Large intestine (tissue), 3 donors: Measurements from ENCODE around the gene AFM. TPM values are rescaled to one million over a fixed set of nuclear protein-coding genes. Genes with fewer than 3 reads are reported as not detected.

Experiments used
- DNase-seq, 2 donors: peaks; one replicate each; pipeline versions ENCODE4 v3.0.0 to v3.0.0-alpha.2; 2013
- H3K27ac ChIP-seq: one replicate; pipeline ENCODE4 v1.5.1; 2013; ENCODE audit warnings: low read length
- H3K27me3 ChIP-seq: 2 replicates; pipeline ENCODE4 v1.6.1; 2013; ENCODE audit warnings: low read length; ENCODE audit not compliant: control insufficient read depth, insufficient read depth
- H3K36me3 ChIP-seq: 2 replicates; pipeline ENCODE4 v1.6.1; 2013; ENCODE audit warnings: low read length; ENCODE audit not compliant: control insufficient read depth, insufficient read depth
- H3K4me1 ChIP-seq: one replicate; pipeline ENCODE4 v1.6.1; 2013; ENCODE audit warnings: low read length; ENCODE audit not compliant: control insufficient read depth, insufficient read depth
- H3K4me3 ChIP-seq: one replicate; pipeline ENCODE4 v1.5.1; 2013; ENCODE audit warnings: low read length
- H3K9me3 ChIP-seq: one replicate; pipeline ENCODE4 v1.6.1; 2013; ENCODE audit warnings: mild to moderate bottlenecking, low read depth, low read length, moderate library complexity; ENCODE audit not compliant: control insufficient read depth
- WGBS: methylation state at CpG from one replicate; pipeline ENCODE4 v1.1.5; 2013; ENCODE audit warnings: low lambda C conversion rate; ENCODE audit not compliant: insufficient coverage; 5-methylcytosine and 5-hydroxymethylcytosine counted together
- polyA plus RNA-seq: library from polyadenylated mRNA; unstranded; fragments of 120-200 nt; gene quantifications from one replicate; pipeline ENCODE4 v1.2.1, GENCODE V29; 2013

The AFM gene
- polyA plus RNA-seq, 1 donor = 10.4 TPM

DNA sequence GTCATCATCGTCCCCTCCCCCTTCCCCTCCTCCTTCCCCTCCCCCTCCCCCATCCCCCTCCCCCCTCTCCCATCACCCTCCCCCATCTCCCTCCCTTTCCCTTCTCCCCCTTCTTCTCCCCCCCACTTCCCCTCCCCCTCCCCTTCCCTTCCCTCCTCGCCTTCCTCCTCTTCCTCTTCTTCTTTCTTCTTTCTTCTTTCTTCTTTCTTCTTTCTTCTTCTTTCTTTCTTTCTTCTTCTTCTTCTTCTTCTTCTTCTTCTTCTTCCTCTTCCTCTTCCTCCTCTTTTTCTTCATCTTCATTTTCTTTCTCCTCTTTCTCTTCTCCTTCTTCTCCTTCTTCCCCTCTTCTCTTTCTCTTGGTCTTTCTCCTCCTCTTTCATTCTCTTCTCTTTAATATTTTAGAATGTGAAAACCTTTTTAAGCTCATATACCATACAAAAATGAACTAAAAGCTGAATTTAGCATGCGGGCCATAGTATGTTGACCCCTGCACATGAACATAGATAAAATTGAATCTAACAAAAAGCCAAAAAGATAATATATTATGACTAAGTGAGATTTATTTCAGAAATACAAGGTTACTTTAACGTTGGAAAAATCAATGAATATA lies 20.5 kb upstream of the AFM start:
- Histone ChIP-seq H3K4me3 (no peak overlapping the region), H3K4me1 (no peaks in the 10 kb centered on the region)
- 96% methylated on average over 3 of the region's 4 CpGs for WGBS

DNA sequence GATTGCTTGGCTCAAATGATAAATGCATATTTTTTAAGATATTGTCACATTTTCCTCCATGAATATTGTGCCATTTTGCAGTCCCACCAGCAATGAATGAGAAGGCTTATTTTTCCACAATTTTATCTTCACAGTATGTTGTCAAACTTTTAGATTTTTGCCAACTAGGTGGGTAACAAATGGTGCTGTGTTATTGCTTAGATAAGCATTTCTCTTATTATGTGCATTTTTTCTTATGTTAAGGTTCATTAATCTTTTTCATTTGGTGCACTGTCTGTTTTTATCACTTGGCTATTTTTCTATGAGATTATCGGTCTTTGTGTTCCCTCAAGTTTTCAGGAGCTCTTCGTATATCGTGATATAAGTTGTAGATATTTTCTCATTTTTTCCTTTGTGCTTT lies 13.4 kb upstream of the AFM start:
- 92% methylated on average over 3 of the region's 3 CpGs for WGBS
- no peak for DNase-seq
- H3K36me3 ChIP-seq = no peaks in the 10 kb centered on the region
- H3K4me1 ChIP-seq = no peaks in the 10 kb centered on the region
- peaks cover 7% of the 10 kb centered on the region for H3K9me3 ChIP-seq
- H3K4me3 ChIP-seq = no peak overlapping the region
- H3K27ac ChIP-seq = no peak overlapping the region
- H3K27me3 ChIP-seq = no peaks in the 10 kb centered on the region

More for the DNA sequence above, 20.5 kb upstream of the AFM start:
- no peaks in the 10 kb centered on the region for H3K27me3 ChIP-seq
- no peaks in the 10 kb centered on the region for H3K9me3 ChIP-seq
- H3K27ac ChIP-seq = no peak overlapping the region
- no peaks in the 10 kb centered on the region for H3K36me3 ChIP-seq
- no peak for DNase-seq

DNA sequence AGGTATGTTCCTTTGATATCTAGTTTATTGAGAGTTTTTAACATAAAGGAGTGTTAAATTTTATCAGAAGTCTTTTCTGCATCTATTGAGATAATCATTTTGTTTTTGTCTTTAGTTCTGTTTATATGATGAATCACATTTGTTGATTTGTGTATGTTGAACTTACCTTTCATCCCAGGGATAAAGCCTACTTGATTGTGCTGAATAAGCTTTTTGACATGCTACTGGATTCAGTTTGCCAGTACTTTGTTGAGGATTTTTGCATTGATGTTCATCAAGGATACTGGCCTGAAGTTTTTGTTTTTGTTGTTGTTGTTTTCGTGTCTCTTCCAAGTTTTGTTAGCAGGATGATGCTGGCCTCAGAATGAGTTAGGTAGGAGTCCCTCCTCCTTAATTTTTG lies 10.8 kb upstream of the AFM start:
- no peak for DNase-seq
- peaks cover 7% of the 10 kb centered on the region for H3K9me3 ChIP-seq
- H3K36me3 ChIP-seq = no peaks in the 10 kb centered on the region
- H3K27me3 ChIP-seq = no peaks in the 10 kb centered on the region
- WGBS = no CpG with 5 or more reads among the region's 1 CpG
- H3K4me1 ChIP-seq = no peaks in the 10 kb centered on the region
- no peak overlapping the region for H3K27ac ChIP-seq
- H3K4me3 ChIP-seq = no peak overlapping the region

DNA sequence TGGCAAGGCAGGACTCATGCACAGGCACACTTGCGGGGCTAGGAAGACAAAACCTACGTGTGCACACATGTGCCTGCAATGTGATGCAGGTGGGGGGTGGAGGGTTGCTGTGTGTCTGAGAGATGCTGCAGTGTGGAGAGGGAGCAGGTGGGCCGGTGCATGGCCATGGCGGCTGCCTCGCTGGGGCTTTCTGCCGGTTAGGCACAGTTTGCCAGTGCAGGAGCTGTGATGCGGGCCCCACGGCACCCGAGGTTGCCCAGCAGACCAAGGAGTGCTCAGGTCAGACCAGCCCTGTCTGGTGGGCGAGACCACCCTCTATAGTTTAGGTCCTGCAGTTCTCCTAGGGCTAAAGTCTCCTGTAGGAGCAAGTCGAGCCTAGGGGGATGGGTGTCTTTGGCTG lies 4.4 kb upstream of the AFM start:
- H3K4me1 ChIP-seq = peaks cover 9% of the 10 kb centered on the region
- H3K27me3 ChIP-seq = no peaks in the 10 kb centered on the region
- H3K4me3 ChIP-seq = no peak overlapping the region
- peaks cover 7% of the 10 kb centered on the region for H3K9me3 ChIP-seq
- no peak for DNase-seq
- no peak overlapping the region for H3K27ac ChIP-seq
- WGBS = no CpG with 5 or more reads among the region's 11 CpGs
- no peaks in the 10 kb centered on the region for H3K36me3 ChIP-seq

DNA sequence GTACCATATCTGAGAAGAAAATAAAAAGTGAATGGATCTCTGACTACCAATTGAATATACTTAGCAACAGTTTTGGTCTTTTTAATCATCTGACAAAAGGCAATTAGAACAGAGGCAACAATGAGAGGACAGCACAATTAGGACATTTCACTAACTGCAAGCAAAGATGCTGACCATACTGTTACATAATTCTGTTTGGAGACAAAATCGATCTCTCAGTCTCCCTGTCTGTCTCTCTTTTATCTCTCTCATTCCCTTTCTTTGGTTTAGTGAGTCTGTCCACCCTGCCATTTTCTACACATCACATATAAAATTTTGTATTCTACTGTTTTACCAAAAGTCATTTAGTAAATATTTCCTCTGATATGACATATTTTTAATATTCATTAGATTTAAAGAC lies 2.2 kb upstream of the AFM start:
- no peaks in the 10 kb centered on the region for H3K9me3 ChIP-seq
- peaks cover 12% of the 10 kb centered on the region for H3K4me1 ChIP-seq
- H3K27ac ChIP-seq = no peak overlapping the region
- no peak for DNase-seq
- no peaks in the 10 kb centered on the region for H3K27me3 ChIP-seq
- H3K36me3 ChIP-seq = no peaks in the 10 kb centered on the region
- 100% methylated on average over 1 of the region's 1 CpG for WGBS
- H3K4me3 ChIP-seq = no peak overlapping the region

- H3K4me3 ChIP-seq = no peak overlapping the region
- H3K27ac ChIP-seq = no peak overlapping the region
- no peaks in the 10 kb centered on the region for H3K27me3 ChIP-seq
- peaks cover 12% of the 10 kb centered on the region for H3K4me1 ChIP-seq
- no peak for DNase-seq
- no peaks in the 10 kb centered on the region for H3K9me3 ChIP-seq
- no peaks in the 10 kb centered on the region for H3K36me3 ChIP-seq
Observed at GRCh38 chr4:73485085-73485484, 3.5 kb downstream of the AFM start.

GRCh38 chr4:73485596-73485995 lies 4.1 kb downstream of the AFM start:
- Histone ChIP-seq H3K4me3 (no peak overlapping the region), H3K9me3 (no peaks in the 10 kb centered on the region), H3K4me1 (peaks cover 9% of the 10 kb centered on the region), H3K36me3 (no peaks in the 10 kb centered on the region), H3K27me3 (no peaks in the 10 kb centered on the region), H3K27ac (no peak overlapping the region)
- DNase-seq = no peak

- no peaks in the 10 kb centered on the region for H3K9me3 ChIP-seq
- H3K4me3 ChIP-seq = no peak overlapping the region
- H3K27ac ChIP-seq = peak overlapping the region; percentile 10
- 0% methylated on average over 1 of the region's 1 CpG for WGBS
- H3K4me1 ChIP-seq = peaks cover 5% of the 10 kb centered on the region
- H3K36me3 ChIP-seq = no peaks in the 10 kb centered on the region
- H3K27me3 ChIP-seq = no peaks in the 10 kb centered on the region
- DNase-seq = peak in 1 of 2 donors; percentile 34
Observed at GRCh38 chr4:73486497-73486896, 5.0 kb downstream of the AFM start.

DNA sequence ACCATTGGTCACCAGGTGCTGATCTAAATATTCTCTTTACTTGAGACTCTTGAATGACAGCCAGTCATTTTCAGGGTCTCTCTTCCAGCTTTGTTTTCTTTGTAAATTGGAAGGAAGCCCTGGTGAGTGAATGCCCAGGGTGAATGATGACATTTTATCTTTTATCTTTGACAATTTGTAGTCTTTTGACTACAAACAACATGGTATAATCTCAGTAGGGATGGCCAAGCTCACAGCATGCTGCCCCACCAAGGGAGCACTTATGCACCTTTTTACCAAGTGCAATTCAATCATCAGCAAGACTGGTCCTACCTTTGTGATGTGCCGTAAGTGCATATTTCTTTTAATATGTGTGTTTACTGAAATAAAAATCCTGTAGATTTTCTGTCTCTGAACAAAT lies 5.7 kb downstream of the AFM start:
- no peak for DNase-seq
- Histone ChIP-seq H3K9me3 (no peaks in the 10 kb centered on the region), H3K27ac (no peak overlapping the region), H3K27me3 (no peaks in the 10 kb centered on the region), H3K4me1 (peaks cover 2% of the 10 kb centered on the region), H3K36me3 (no peaks in the 10 kb centered on the region), H3K4me3 (no peak overlapping the region)
- WGBS = 60% methylated on average over 1 of the region's 1 CpG

DNA sequence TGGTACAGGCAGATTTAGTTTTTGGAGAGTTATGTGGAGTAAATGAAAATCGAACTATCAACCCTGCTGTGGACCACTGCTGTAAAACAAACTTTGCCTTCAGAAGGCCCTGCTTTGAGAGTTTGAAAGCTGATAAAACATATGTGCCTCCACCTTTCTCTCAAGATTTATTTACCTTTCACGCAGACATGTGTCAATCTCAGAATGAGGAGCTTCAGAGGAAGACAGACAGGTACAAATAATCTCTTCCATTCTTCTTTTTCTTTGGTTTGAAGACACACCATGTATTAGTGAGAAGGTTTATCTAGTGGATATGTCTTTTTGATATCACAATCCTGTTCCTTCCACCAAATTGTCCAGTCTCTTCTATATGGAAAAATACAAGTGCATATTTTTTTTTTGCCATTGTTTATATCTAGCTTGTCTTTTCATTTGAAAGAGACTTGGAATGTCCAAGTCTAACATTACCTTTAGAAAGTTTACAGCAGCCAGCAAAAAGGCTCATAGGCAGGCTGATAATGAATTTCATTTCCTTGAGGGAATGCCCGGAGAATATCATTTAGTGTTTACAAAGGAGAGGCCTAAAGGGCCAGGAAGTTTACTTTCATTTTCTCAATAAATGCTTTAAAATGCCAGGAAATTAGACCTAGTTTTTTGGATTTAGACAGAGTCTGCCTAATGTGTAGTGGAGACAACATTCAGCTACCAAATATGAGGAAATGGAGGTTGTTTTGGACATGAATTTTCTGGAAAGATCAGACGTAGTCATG lies 18.6 kb downstream of the AFM start:
- H3K4me3 ChIP-seq = no peak overlapping the region
- no peaks in the 10 kb centered on the region for H3K27me3 ChIP-seq
- H3K4me1 ChIP-seq = peaks cover 4% of the 10 kb centered on the region
- peaks cover 3% of the 10 kb centered on the region for H3K36me3 ChIP-seq
- peak overlapping the region; percentile 35 for H3K27ac ChIP-seq
- 40% methylated on average over 1 of the region's 4 CpGs for WGBS
- DNase-seq = peak; percentile 9 to 68
- no peaks in the 10 kb centered on the region for H3K9me3 ChIP-seq
